ENCODE results near the gene CELF6.

CELF6 gene

GRCh38 chr15:72306211-72306785, 13.7 kb downstream of the CELF6 start:
- Mint-ChIP-seq H3K9me3 (no peaks in the 10 kb centered on the region), H3K36me3 (ENCODE audit: low read depth) (no peaks in the 10 kb centered on the region), H3K27me3 (ENCODE audit: low read depth, poor library complexity) (peaks cover 88% of the 10 kb centered on the region), H3K27ac (no peak overlapping the region), H3K4me3 (no peak overlapping the region), H3K4me1 (no peaks in the 10 kb centered on the region)
- no peak for TF ChIP-seq CTCF (IDR thresholded peaks at IDR 0.05)
- peak; percentile 43 for DNase-seq

- no peak for TF ChIP-seq CTCF (IDR thresholded peaks at IDR 0.05)
- H3K27ac Mint-ChIP-seq, result no peak overlapping the region
These were observed 15.4 kb downstream of the CELF6 start for GRCh38 chr15:72304596-72304995.

GRCh38 chr15:72302955-72303354, 17.0 kb downstream of the CELF6 start:
- H3K4me1 Mint-ChIP-seq, result no peaks in the 10 kb centered on the region
- DNase-seq, result no peak
- no peak overlapping the region for H3K4me3 Mint-ChIP-seq
- H3K9me3 Mint-ChIP-seq, result no peaks in the 10 kb centered on the region
- no peaks in the 10 kb centered on the region for H3K36me3 Mint-ChIP-seq (ENCODE audit: low read depth)
- no peak overlapping the region for H3K27ac Mint-ChIP-seq
- no peak for TF ChIP-seq CTCF (IDR thresholded peaks at IDR 0.05)
- H3K27me3 Mint-ChIP-seq (ENCODE audit: low read depth, poor library complexity), result peaks cover 86% of the 10 kb centered on the region

More at GRCh38 chr15:72304596-72304995, 15.4 kb downstream of the CELF6 start:
- H3K36me3 Mint-ChIP-seq (ENCODE audit: low read depth), result no peaks in the 10 kb centered on the region
- H3K4me3 Mint-ChIP-seq, result no peak overlapping the region
- DNase-seq, result no peak
- no peaks in the 10 kb centered on the region for H3K9me3 Mint-ChIP-seq
- peaks cover 86% of the 10 kb centered on the region for H3K27me3 Mint-ChIP-seq (ENCODE audit: low read depth, poor library complexity)
- no peaks in the 10 kb centered on the region for H3K4me1 Mint-ChIP-seq

GRCh38 chr15:72289597-72290325, 30.2 kb downstream of the CELF6 start:
- DNase-seq, result peak; percentile 4
- Mint-ChIP-seq H3K27ac (no peak overlapping the region), H3K36me3 (ENCODE audit: low read depth) (no peaks in the 10 kb centered on the region), H3K4me3 (no peak overlapping the region), H3K4me1 (peaks cover 19% of the 10 kb centered on the region), H3K27me3 (ENCODE audit: low read depth, poor library complexity) (peaks cover 48% of the 10 kb centered on the region), H3K9me3 (no peaks in the 10 kb centered on the region)
- no peak for TF ChIP-seq CTCF (IDR thresholded peaks at IDR 0.05)

- no peak for DNase-seq
- Mint-ChIP-seq H3K27me3 (ENCODE audit: low read depth, poor library complexity) (peaks cover 40% of the 10 kb centered on the region), H3K27ac (peak overlapping the region; percentile 87), H3K36me3 (ENCODE audit: low read depth) (no peaks in the 10 kb centered on the region), H3K9me3 (no peaks in the 10 kb centered on the region), H3K4me3 (no peak overlapping the region), H3K4me1 (peaks cover 19% of the 10 kb centered on the region)
- TF ChIP-seq CTCF (IDR thresholded peaks at IDR 0.05), result no peak
These were observed 31.0 kb downstream of the CELF6 start for GRCh38 chr15:72288796-72289596.
